ENCODE results near the gene ANKS1A. TPM values are rescaled to one million over a fixed set of nuclear protein-coding genes. Genes with fewer than 3 reads are reported as not detected.

Gene ANKS1A
- polyA plus RNA-seq, 1 of the 3 experiments (the other 2 are of a cell fraction): 7.6 TPM

- peaks cover 3% of the 10 kb centered on the region for H3F3A ChIP-seq (replicated peaks; ENCODE audit: insufficient read depth)
- 98% methylated on average over 2 of the region's 2 CpGs for WGBS (ENCODE audit: low lambda C conversion rate)
- peaks cover 3 to 8% of the 10 kb centered on the region in 2 experiments; a peak in 3 of 4 replicates for H3K4me1 ChIP-seq (ENCODE audit: control insufficient read depth in 1 of 2, insufficient read depth in 2 of 2, low read depth in 1 of 2, low read length in 1 of 2)
- no peak overlapping the region for H2AFZ ChIP-seq (ENCODE audit: low read depth)
- H3K9me3 ChIP-seq: no peaks in the 10 kb centered on the region
- no peak overlapping the region for H3K4me3 ChIP-seq (ENCODE audit: low read depth in 2 of 2, low read length in 1 of 2)
- H3K9me2 ChIP-seq: no peaks in the 10 kb centered on the region
- TF ChIP-seq ELF1 (IDR thresholded peaks at IDR 0.05) (no peak), CTCF (IDR thresholded peaks at IDR 0.05) (no peak), SMC3 (IDR thresholded peaks at IDR 0.05; ENCODE audit: low read depth, low read length) (no peak), GATA2 (CRISPR knock-in tag; IDR thresholded peaks at IDR 0.05) (no peak), GABPA (IDR thresholded peaks at IDR 0.05; ENCODE audit: low read depth) (no peak), TCF12 (IDR thresholded peaks at IDR 0.05) (no peak), FOSL2 (IDR thresholded peaks at IDR 0.05; ENCODE audit: borderline replicate concordance, low read depth) (no peak), SIN3A (IDR thresholded peaks at IDR 0.05; ENCODE audit: borderline replicate concordance, low read depth, low read length) (no peak), NFIC (IDR thresholded peaks at IDR 0.05; ENCODE audit: borderline replicate concordance) (no peak), FOXJ3 (CRISPR knock-in tag; IDR thresholded peaks at IDR 0.05) (no peak), MXI1 (IDR thresholded peaks at IDR 0.05; ENCODE audit: low read depth, low read length) (no peak), YY1 (IDR thresholded peaks at IDR 0.05; ENCODE audit: low read depth) (no peak), MAX (IDR thresholded peaks at IDR 0.05; ENCODE audit: low read depth) (no peak), CHD2 (IDR thresholded peaks at IDR 0.05; ENCODE audit: low read length, partially characterized antibody) (no peak), TEAD4 (IDR thresholded peaks at IDR 0.05; ENCODE audit: borderline replicate concordance, insufficient read depth) (no peak), EZH2phosphoT487 (IDR thresholded peaks at IDR 0.05; ENCODE audit: borderline replicate concordance, low read depth) (no peak)
- no peak for DNase-seq
- H3K27me3 ChIP-seq (ENCODE audit: insufficient read depth): no peaks in the 10 kb centered on the region
- H4K20me1 ChIP-seq (ENCODE audit: insufficient read depth): no peaks in the 10 kb centered on the region
- peaks cover 9 to 13% of the 10 kb centered on the region in 2 experiments for H3K36me3 ChIP-seq (replicated peaks in 1 of 2; ENCODE audit: control insufficient read depth in 1 of 2, insufficient read depth in 2 of 2, low read length in 1 of 2)
- H3K4me2 ChIP-seq: no peak overlapping the region
- H3K9ac ChIP-seq: no peak overlapping the region
- CTCF ChIA-PET: interaction anchor here (1.0 to 2.6 kb wide), 5 partner anchors 14 to 226 kb away, joined by 3 to 13 read pairs (median 4); no protein-coding TSS in a partner anchor
- H3K27ac ChIP-seq (ENCODE audit: low read depth in 2 of 2, low read length in 1 of 2): no peak overlapping the region; a peak in 1 of 4 replicates
- no peaks in the 10 kb centered on the region for H3K79me2 ChIP-seq (ENCODE audit: insufficient read depth)
- POLR2A ChIA-PET: no interaction called here
Observed at GRCh38 chr6:34979218-34979617, 90.2 kb downstream of the ANKS1A start.

GRCh38 chr6:34979994-34980393, 90.9 kb downstream of the ANKS1A start:
- Histone ChIP-seq H3K27ac (ENCODE audit: low read depth in 2 of 2, low read length in 1 of 2) (no peak overlapping the region; a peak in 1 of 4 replicates), H3K9me2 (no peaks in the 10 kb centered on the region), H3K36me3 (replicated peaks in 1 of 2; ENCODE audit: control insufficient read depth in 1 of 2, insufficient read depth in 2 of 2, low read length in 1 of 2) (peaks cover 9 to 18% of the 10 kb centered on the region in 2 experiments), H3K4me3 (ENCODE audit: low read depth in 2 of 2, low read length in 1 of 2) (no peak overlapping the region), H3K4me1 (ENCODE audit: control insufficient read depth in 1 of 2, insufficient read depth in 2 of 2, low read depth in 1 of 2, low read length in 1 of 2) (peaks cover 3 to 8% of the 10 kb centered on the region in 2 experiments; a peak in 3 of 4 replicates), H2AFZ (ENCODE audit: low read depth) (no peak overlapping the region), H3K9ac (no peak overlapping the region), H3K79me2 (ENCODE audit: insufficient read depth) (no peaks in the 10 kb centered on the region), H4K20me1 (ENCODE audit: insufficient read depth) (no peaks in the 10 kb centered on the region), H3K4me2 (no peak overlapping the region), H3K9me3 (no peaks in the 10 kb centered on the region), H3F3A (replicated peaks; ENCODE audit: insufficient read depth) (peaks cover 1% of the 10 kb centered on the region), H3K27me3 (ENCODE audit: insufficient read depth) (no peaks in the 10 kb centered on the region)
- no peak for TF ChIP-seq USF2 (IDR thresholded peaks at IDR 0.05; ENCODE audit: borderline replicate concordance, low read depth, low read length)
- TF ChIP-seq FOSL2 (IDR thresholded peaks at IDR 0.05; ENCODE audit: borderline replicate concordance, low read depth): no peak
- TF ChIP-seq PBX3 (IDR thresholded peaks at IDR 0.05): no peak
- POLR2A ChIA-PET: no interaction called here
- WGBS (ENCODE audit: low lambda C conversion rate): 100% methylated on average over 2 of the region's 3 CpGs
- CTCF ChIA-PET: interaction anchor here (1.0 to 2.6 kb wide), 3 partner anchors 160 to 225 kb away, joined by 3 to 13 read pairs (median 5); no protein-coding TSS in a partner anchor
- DNase-seq: no peak
